SK-N-SH (cell line): ENCODE data around the gene GATC.

Source experiments
- CHD2 ChIP-seq: fragments of 150-350 bp; IDR thresholded peaks from 2 replicates; pipeline ENCODE4 v1.6.1; 2018; ENCODE audit warnings: low read length; ENCODE audit not compliant: partially characterized antibody
- EP300 ChIP-seq, 2 experiments: IDR thresholded peaks; 2 replicates each; pipeline versions ENCODE4 v1.4.0 to v1.6.1; 2012; ENCODE audit warnings: borderline replicate concordance in 1 of 2, low read depth in 1 of 2, low read length in 1 of 2
- FOXM1 ChIP-seq: IDR thresholded peaks from 2 replicates; pipeline ENCODE4 v1.4.0; 2012; ENCODE audit warnings: low read depth, mild to moderate bottlenecking
- GATA2 ChIP-seq: sonication (generic); formaldehyde crosslinking; IDR thresholded peaks from 2 replicates; pipeline ENCODE4 v1.5.0; 2020; ENCODE audit warnings: mild to moderate bottlenecking, missing genetic modification reagents
- NRF1 ChIP-seq: IDR thresholded peaks from 2 replicates; pipeline ENCODE4 v1.6.1; 2012; ENCODE audit warnings: low read depth, mild to moderate bottlenecking, low read length
- POLR2AphosphoS5 ChIP-seq: IDR thresholded peaks from 2 replicates; pipeline ENCODE4 v1.6.1; 2012; ENCODE audit warnings: low read depth, low read length
- RAD21 ChIP-seq: IDR thresholded peaks from 2 replicates; pipeline ENCODE4 v1.6.1; 2012; ENCODE audit warnings: mild to moderate bottlenecking, low read length
- TAF1 ChIP-seq: IDR thresholded peaks from 2 replicates; pipeline ENCODE4 v1.6.1; 2012; ENCODE audit warnings: low read depth, mild to moderate bottlenecking, low read length, moderate library complexity, borderline replicate concordance
- TF ChIP-seq, protein P1 (sequence below): IDR thresholded peaks from 2 replicates; pipeline ENCODE4 v1.6.1; 2012; ENCODE audit warnings: mild to moderate bottlenecking, low read depth, low read length, moderate library complexity
- TF ChIP-seq, protein P2 (sequence below): fragments of 200-600 bp; sonication (generic); IDR thresholded peaks from 2 replicates; pipeline ENCODE4 v1.6.1; 2017; ENCODE audit warnings: antibody characterized with exemption, mild to moderate bottlenecking, moderate library complexity
- TF ChIP-seq, protein P3 (sequence below): IDR thresholded peaks from 2 replicates; pipeline ENCODE4 v1.4.0; 2012; ENCODE audit warnings: low read depth, borderline replicate concordance

DNA sequence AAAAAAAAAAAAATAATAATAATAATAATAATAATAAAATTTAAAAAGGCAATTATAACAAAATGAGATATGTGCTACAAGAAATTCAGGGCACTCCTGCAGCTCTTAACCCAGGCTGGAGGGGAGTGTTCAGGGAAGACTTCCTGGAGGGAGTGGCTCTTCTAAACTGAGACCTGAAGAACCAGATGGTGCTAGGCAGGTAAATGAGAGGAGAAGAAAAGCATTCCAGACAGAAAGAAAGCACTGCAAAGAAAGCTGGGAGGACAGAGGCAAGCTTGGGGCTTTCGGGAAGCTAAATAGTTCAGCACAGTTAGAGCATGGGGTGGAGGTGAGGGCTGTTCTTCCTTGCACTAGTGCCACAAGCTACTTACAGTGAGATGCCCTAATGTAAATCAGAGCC, 33.2 kb downstream of the GATC start:
- TF ChIP-seq, protein P1, sequence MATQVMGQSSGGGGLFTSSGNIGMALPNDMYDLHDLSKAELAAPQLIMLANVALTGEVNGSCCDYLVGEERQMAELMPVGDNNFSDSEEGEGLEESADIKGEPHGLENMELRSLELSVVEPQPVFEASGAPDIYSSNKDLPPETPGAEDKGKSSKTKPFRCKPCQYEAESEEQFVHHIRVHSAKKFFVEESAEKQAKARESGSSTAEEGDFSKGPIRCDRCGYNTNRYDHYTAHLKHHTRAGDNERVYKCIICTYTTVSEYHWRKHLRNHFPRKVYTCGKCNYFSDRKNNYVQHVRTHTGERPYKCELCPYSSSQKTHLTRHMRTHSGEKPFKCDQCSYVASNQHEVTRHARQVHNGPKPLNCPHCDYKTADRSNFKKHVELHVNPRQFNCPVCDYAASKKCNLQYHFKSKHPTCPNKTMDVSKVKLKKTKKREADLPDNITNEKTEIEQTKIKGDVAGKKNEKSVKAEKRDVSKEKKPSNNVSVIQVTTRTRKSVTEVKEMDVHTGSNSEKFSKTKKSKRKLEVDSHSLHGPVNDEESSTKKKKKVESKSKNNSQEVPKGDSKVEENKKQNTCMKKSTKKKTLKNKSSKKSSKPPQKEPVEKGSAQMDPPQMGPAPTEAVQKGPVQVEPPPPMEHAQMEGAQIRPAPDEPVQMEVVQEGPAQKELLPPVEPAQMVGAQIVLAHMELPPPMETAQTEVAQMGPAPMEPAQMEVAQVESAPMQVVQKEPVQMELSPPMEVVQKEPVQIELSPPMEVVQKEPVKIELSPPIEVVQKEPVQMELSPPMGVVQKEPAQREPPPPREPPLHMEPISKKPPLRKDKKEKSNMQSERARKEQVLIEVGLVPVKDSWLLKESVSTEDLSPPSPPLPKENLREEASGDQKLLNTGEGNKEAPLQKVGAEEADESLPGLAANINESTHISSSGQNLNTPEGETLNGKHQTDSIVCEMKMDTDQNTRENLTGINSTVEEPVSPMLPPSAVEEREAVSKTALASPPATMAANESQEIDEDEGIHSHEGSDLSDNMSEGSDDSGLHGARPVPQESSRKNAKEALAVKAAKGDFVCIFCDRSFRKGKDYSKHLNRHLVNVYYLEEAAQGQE: no peak
- TF ChIP-seq FOXM1 (no peak), TAF1 (no peak), POLR2AphosphoS5 (no peak), GATA2 (CRISPR knock-in tag) (no peak), EP300 (IDR thresholded peaks at IDR 0.05; ENCODE audit: borderline replicate concordance in 1 of 2, low read depth in 1 of 2, low read length in 1 of 2) (no peak), NRF1 (no peak), CHD2 (no peak), RAD21 (no peak)
- TF ChIP-seq, protein P2, sequence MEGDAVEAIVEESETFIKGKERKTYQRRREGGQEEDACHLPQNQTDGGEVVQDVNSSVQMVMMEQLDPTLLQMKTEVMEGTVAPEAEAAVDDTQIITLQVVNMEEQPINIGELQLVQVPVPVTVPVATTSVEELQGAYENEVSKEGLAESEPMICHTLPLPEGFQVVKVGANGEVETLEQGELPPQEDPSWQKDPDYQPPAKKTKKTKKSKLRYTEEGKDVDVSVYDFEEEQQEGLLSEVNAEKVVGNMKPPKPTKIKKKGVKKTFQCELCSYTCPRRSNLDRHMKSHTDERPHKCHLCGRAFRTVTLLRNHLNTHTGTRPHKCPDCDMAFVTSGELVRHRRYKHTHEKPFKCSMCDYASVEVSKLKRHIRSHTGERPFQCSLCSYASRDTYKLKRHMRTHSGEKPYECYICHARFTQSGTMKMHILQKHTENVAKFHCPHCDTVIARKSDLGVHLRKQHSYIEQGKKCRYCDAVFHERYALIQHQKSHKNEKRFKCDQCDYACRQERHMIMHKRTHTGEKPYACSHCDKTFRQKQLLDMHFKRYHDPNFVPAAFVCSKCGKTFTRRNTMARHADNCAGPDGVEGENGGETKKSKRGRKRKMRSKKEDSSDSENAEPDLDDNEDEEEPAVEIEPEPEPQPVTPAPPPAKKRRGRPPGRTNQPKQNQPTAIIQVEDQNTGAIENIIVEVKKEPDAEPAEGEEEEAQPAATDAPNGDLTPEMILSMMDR: no peak
- TF ChIP-seq, protein P3, sequence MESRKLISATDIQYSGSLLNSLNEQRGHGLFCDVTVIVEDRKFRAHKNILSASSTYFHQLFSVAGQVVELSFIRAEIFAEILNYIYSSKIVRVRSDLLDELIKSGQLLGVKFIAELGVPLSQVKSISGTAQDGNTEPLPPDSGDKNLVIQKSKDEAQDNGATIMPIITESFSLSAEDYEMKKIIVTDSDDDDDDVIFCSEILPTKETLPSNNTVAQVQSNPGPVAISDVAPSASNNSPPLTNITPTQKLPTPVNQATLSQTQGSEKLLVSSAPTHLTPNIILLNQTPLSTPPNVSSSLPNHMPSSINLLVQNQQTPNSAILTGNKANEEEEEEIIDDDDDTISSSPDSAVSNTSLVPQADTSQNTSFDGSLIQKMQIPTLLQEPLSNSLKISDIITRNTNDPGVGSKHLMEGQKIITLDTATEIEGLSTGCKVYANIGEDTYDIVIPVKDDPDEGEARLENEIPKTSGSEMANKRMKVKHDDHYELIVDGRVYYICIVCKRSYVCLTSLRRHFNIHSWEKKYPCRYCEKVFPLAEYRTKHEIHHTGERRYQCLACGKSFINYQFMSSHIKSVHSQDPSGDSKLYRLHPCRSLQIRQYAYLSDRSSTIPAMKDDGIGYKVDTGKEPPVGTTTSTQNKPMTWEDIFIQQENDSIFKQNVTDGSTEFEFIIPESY: no peak
